ENCODE results near the gene HOPX. TPM values are rescaled to one million over a fixed set of nuclear protein-coding genes. Genes with fewer than 3 reads are reported as not detected.

Gene HOPX
- total RNA-seq, 1 experiment from 2014 or later, result 0.26 TPM

GRCh38 chr4:56723201-56723605, 42.1 kb upstream of the HOPX start (continued):
- TF ChIP-seq, protein P1, sequence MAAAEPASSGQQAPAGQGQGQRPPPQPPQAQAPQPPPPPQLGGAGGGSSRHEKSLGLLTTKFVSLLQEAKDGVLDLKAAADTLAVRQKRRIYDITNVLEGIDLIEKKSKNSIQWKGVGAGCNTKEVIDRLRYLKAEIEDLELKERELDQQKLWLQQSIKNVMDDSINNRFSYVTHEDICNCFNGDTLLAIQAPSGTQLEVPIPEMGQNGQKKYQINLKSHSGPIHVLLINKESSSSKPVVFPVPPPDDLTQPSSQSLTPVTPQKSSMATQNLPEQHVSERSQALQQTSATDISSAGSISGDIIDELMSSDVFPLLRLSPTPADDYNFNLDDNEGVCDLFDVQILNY (CRISPR knock-in tag; IDR thresholded peaks at IDR 0.05), result no peak
- TF ChIP-seq, protein P2, sequence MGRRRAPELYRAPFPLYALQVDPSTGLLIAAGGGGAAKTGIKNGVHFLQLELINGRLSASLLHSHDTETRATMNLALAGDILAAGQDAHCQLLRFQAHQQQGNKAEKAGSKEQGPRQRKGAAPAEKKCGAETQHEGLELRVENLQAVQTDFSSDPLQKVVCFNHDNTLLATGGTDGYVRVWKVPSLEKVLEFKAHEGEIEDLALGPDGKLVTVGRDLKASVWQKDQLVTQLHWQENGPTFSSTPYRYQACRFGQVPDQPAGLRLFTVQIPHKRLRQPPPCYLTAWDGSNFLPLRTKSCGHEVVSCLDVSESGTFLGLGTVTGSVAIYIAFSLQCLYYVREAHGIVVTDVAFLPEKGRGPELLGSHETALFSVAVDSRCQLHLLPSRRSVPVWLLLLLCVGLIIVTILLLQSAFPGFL (CRISPR knock-in tag; IDR thresholded peaks at IDR 0.05; ENCODE audit: borderline replicate concordance), result no peak
- TF ChIP-seq USF2 (CRISPR knock-in tag; IDR thresholded peaks at IDR 0.05), result no peak
- no peak for TF ChIP-seq AFF4 (CRISPR knock-in tag; IDR thresholded peaks at IDR 0.05; ENCODE audit: borderline replicate concordance)

GRCh38 chr4:56708146-56708545, 27.1 kb upstream of the HOPX start:
- Mint-ChIP-seq H3K9me3 (peaks cover 18% of the 10 kb centered on the region), H3K27me3 (ENCODE audit: low read depth) (peaks cover 6% of the 10 kb centered on the region), H3K4me3 (no peak overlapping the region)

More at GRCh38 chr4:56708146-56708545, 27.1 kb upstream of the HOPX start:
- H3K27ac Mint-ChIP-seq, result no peak overlapping the region
- H3K36me3 Mint-ChIP-seq, result peaks cover 13% of the 10 kb centered on the region
- ChIA-PET CTCF (no interaction called here), POLR2A (no interaction called here)
- no peak for TF ChIP-seq RELA (CRISPR knock-in tag; IDR thresholded peaks at IDR 0.05; ENCODE audit: borderline replicate concordance)
- TF ChIP-seq, protein P3, sequence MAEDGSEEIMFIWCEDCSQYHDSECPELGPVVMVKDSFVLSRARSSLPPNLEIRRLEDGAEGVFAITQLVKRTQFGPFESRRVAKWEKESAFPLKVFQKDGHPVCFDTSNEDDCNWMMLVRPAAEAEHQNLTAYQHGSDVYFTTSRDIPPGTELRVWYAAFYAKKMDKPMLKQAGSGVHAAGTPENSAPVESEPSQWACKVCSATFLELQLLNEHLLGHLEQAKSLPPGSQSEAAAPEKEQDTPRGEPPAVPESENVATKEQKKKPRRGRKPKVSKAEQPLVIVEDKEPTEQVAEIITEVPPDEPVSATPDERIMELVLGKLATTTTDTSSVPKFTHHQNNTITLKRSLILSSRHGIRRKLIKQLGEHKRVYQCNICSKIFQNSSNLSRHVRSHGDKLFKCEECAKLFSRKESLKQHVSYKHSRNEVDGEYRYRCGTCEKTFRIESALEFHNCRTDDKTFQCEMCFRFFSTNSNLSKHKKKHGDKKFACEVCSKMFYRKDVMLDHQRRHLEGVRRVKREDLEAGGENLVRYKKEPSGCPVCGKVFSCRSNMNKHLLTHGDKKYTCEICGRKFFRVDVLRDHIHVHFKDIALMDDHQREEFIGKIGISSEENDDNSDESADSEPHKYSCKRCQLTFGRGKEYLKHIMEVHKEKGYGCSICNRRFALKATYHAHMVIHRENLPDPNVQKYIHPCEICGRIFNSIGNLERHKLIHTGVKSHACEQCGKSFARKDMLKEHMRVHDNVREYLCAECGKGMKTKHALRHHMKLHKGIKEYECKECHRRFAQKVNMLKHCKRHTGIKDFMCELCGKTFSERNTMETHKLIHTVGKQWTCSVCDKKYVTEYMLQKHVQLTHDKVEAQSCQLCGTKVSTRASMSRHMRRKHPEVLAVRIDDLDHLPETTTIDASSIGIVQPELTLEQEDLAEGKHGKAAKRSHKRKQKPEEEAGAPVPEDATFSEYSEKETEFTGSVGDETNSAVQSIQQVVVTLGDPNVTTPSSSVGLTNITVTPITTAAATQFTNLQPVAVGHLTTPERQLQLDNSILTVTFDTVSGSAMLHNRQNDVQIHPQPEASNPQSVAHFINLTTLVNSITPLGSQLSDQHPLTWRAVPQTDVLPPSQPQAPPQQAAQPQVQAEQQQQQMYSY (CRISPR knock-in tag; IDR thresholded peaks at IDR 0.05), result no peak
- TF ChIP-seq AFF4 (CRISPR knock-in tag; IDR thresholded peaks at IDR 0.05; ENCODE audit: borderline replicate concordance), result no peak
- no peak for TF ChIP-seq EMX1 (CRISPR knock-in tag; IDR thresholded peaks at IDR 0.05)
- no peaks in the 10 kb centered on the region for H3K4me1 Mint-ChIP-seq
- ATAC-seq (no peak), DNase-seq (ENCODE audit: low spot score) (no peak)

Measured in WTC11 (cell line).